Activated gamma-delta T cell treated with Interleukin-2 at 50 U/mL for 16 hours (primary cell): ENCODE results near the gene NKX1-1.
A peak's percentile ranks its signal among the peaks of the same experiment; 100 is the strongest.

Source experiments
- DNase-seq: peaks from one replicate; pipeline ENCODE4 v3.0.0-alpha.2; 2020

The NKX1-1 gene

GRCh38 chr4:1356181-1356998 is 49.9 kb downstream of the NKX1-1 start:
- DNase-seq = peak; percentile 32

GRCh38 chr4:1355378-1355777 is 50.9 kb downstream of the NKX1-1 start:
- no peak for DNase-seq

GRCh38 chr4:1354983-1355275 is 51.3 kb downstream of the NKX1-1 start:
- no peak for DNase-seq

- DNase-seq = no peak
These were observed 51.9 kb downstream of the NKX1-1 start for GRCh38 chr4:1354136-1354982.

GRCh38 chr4:1353186-1354055 is 52.8 kb downstream of the NKX1-1 start:
- DNase-seq = no peak
